NCI-H2029 treated with DMSO at 0.1 percent for 48 hours (cell line): ENCODE results near the gene RADIL.

Experiments used
- DNase-seq: peaks from one replicate; lab custom pipeline; 2025; lab: John Stamatoyannopoulos, UW

Gene RADIL

GRCh38 chr7:4882169-4883032 lies 1.1 kb downstream of the RADIL start:
- DNase-seq, result no peak

GRCh38 chr7:4880218-4880617 lies 3.3 kb downstream of the RADIL start:
- DNase-seq, result no peak

- DNase-seq, result no peak
Observed at GRCh38 chr7:4879396-4880081, 4.0 kb downstream of the RADIL start.

- DNase-seq, result no peak
Observed at GRCh38 chr7:4878336-4879335, 4.9 kb downstream of the RADIL start.

GRCh38 chr7:4876586-4876985 lies 6.9 kb downstream of the RADIL start:
- DNase-seq, result no peak

- no peak for DNase-seq
Observed at GRCh38 chr7:4875391-4875790, 8.1 kb downstream of the RADIL start.

GRCh38 chr7:4873071-4873944 lies 10.2 kb downstream of the RADIL start:
- no peak for DNase-seq

- DNase-seq, result no peak
Observed at GRCh38 chr7:4871930-4872675, 11.4 kb downstream of the RADIL start.

GRCh38 chr7:4871056-4871680 lies 12.3 kb downstream of the RADIL start:
- DNase-seq, result no peak

- DNase-seq, result no peak
Observed at GRCh38 chr7:4868493-4868892, 15.0 kb downstream of the RADIL start.

GRCh38 chr7:4866528-4867496 lies 16.7 kb downstream of the RADIL start:
- no peak for DNase-seq

GRCh38 chr7:4862156-4862555 lies 21.4 kb downstream of the RADIL start:
- no peak for DNase-seq

- DNase-seq, result no peak
Observed at GRCh38 chr7:4861673-4862072, 21.8 kb downstream of the RADIL start, which contains the start of gene PAPOLB. Gene PAPOLB (minus strand): TSS chr7:4862030. CDS start chr7:4861810, 220 bp downstream.

- no peak for DNase-seq
Observed at GRCh38 chr7:4861227-4861626, 22.3 kb downstream of the RADIL start.

- DNase-seq, result no peak
Observed at GRCh38 chr7:4857189-4857588, 26.3 kb downstream of the RADIL start.

GRCh38 chr7:4856336-4857057 lies 27.0 kb downstream of the RADIL start:
- peak; percentile 2 for DNase-seq

- no peak for DNase-seq
Observed at GRCh38 chr7:4854916-4855315, 28.6 kb downstream of the RADIL start.
